GM23248 (cell line): ENCODE data around the gene FHOD3. TPM values are rescaled to one million over a fixed set of nuclear protein-coding genes. Genes with fewer than 3 reads are reported as not detected.

ENCODE experiments used
- DNase-seq: peaks from one replicate; pipeline ENCODE4 v3.0.0-alpha.2; 2015
- H2AFZ ChIP-seq: fragments of 200-600 bp; sonication (generic); 2 replicates; pipeline ENCODE4 v1.6.1; 2016; ENCODE audit warnings: antibody characterized with exemption
- H3F3A ChIP-seq: fragments of 200-600 bp; sonication (generic); 2 replicates; pipeline ENCODE4 v1.6.1; 2016; ENCODE audit warnings: mild to moderate bottlenecking, antibody characterized with exemption, mixed run types; ENCODE audit not compliant: insufficient read depth
- H3K27ac ChIP-seq: fragments of 200-600 bp; sonication (generic); 2 replicates; pipeline ENCODE4 v1.5.1; 2016; ENCODE audit warnings: mild to moderate bottlenecking
- H3K27me3 ChIP-seq: fragments of 200-600 bp; sonication (generic); replicated peaks from 2 replicates; pipeline ENCODE4 v1.6.1; 2016; ENCODE audit warnings: mild to moderate bottlenecking; ENCODE audit not compliant: insufficient read depth
- H3K36me3 ChIP-seq: fragments of 200-600 bp; sonication (generic); 2 replicates; pipeline ENCODE4 v1.6.1; 2016; ENCODE audit warnings: low read depth, mild to moderate bottlenecking
- H3K4me1 ChIP-seq: fragments of 200-600 bp; sonication (generic); 2 replicates; pipeline ENCODE4 v1.6.1; 2016; ENCODE audit warnings: mild to moderate bottlenecking; ENCODE audit not compliant: insufficient read depth
- H3K4me2 ChIP-seq: fragments of 200-600 bp; sonication (generic); one replicate; pipeline ENCODE4 v1.6.1; 2016; ENCODE audit warnings: mild to moderate bottlenecking; ENCODE audit not compliant: unreplicated experiment
- H3K4me3 ChIP-seq: fragments of 200-600 bp; sonication (generic); 2 replicates; pipeline ENCODE4 v1.5.1; 2016; ENCODE audit warnings: mild to moderate bottlenecking
- H3K79me2 ChIP-seq: fragments of 200-600 bp; sonication (generic); 2 replicates; pipeline ENCODE4 v1.6.1; 2016; ENCODE audit warnings: mild to moderate bottlenecking; ENCODE audit not compliant: insufficient read depth
- H3K9ac ChIP-seq: fragments of 200-600 bp; sonication (generic); 2 replicates; pipeline ENCODE4 v1.6.1; 2016; ENCODE audit warnings: mild to moderate bottlenecking
- H3K9me2 ChIP-seq: fragments of 200-600 bp; sonication (generic); 2 replicates; pipeline ENCODE4 v1.6.1; 2016; ENCODE audit warnings: mixed run types, mild to moderate bottlenecking, moderate library complexity; ENCODE audit not compliant: insufficient read depth
- H3K9me3 ChIP-seq: fragments of 200-600 bp; sonication (generic); one replicate; pipeline ENCODE4 v1.6.1; 2017; ENCODE audit warnings: low read depth
- H4K20me1 ChIP-seq: fragments of 200-600 bp; sonication (generic); 2 replicates; pipeline ENCODE4 v1.6.0; 2016; ENCODE audit not compliant: insufficient read depth
- EZH2 ChIP-seq: fragments of 200-600 bp; sonication (generic); IDR thresholded peaks from 2 replicates; pipeline ENCODE4 v1.6.1; 2018; ENCODE audit warnings: antibody characterized with exemption, mild to moderate bottlenecking; ENCODE audit not compliant: insufficient read depth, poor library complexity, severe bottlenecking
- EZH2phosphoT487 ChIP-seq: fragments of 200-600 bp; sonication (generic); IDR thresholded peaks from 2 replicates; pipeline ENCODE4 v1.6.1; 2018; ENCODE audit warnings: antibody characterized with exemption, moderate library complexity, mild to moderate bottlenecking, low read depth; ENCODE audit not compliant: insufficient read depth
- WGBS, 2 experiments: methylation state at CpG; one replicate each; pipeline ENCODE4 v1.1.6; 2015 to 2017; ENCODE audit warnings: low lambda C conversion rate in 2 of 2, low coverage in 1 of 2; ENCODE audit errors: missing lambda C conversion rate in 2 of 2; 5-methylcytosine and 5-hydroxymethylcytosine counted together
- in situ Hi-C: fragments of 300-500 bp; cut with MboI; formaldehyde crosslinking; loops from 2 replicates; pipeline ENCODE4 v1.15.0; 2020
- polyA plus RNA-seq: library from polyadenylated mRNA; unstranded; fragments of >200 nt; fragmentation: Nextera tagmentation; extraction: Ambion mirVana; gene quantifications from 2 replicates; pipeline ENCODE4 v1.2.1, GENCODE V29; 2016
- total RNA-seq: library from RNA; depleted of rRNA; stranded (reverse); fragments of >200 nt; shearing (Covaris generic); gene quantifications from 2 replicates; pipeline ENCODE4 v1.2.3, GENCODE V29; 2014

The FHOD3 gene
- total and polyA plus RNA-seq, 2 experiments from 2014 or later, result 1.6 to 10.1 TPM

- TF ChIP-seq EZH2phosphoT487 (no peak), EZH2 (no peak)
- H4K20me1 ChIP-seq, result no peaks in the 10 kb centered on the region
- 95 to 98% methylated on average over 6 of the region's 6 CpGs for WGBS, 2 experiments
These were observed 217.3 kb downstream of the FHOD3 start for GRCh38 chr18:36514778-36515177.

GRCh38 chr18:36516258-36516657 is 218.7 kb downstream of the FHOD3 start:
- no peaks in the 10 kb centered on the region for H4K20me1 ChIP-seq
- H3K4me1 ChIP-seq, result peaks cover 17% of the 10 kb centered on the region
- H3K9me3 ChIP-seq, result no peaks in the 10 kb centered on the region
- H3K4me3 ChIP-seq, result no peak overlapping the region
- no peaks in the 10 kb centered on the region for H3F3A ChIP-seq
- H3K36me3 ChIP-seq, result no peaks in the 10 kb centered on the region
- H3K9me2 ChIP-seq, result no peaks in the 10 kb centered on the region
- H3K9ac ChIP-seq, result no peak overlapping the region
- H3K4me2 ChIP-seq, result no peak overlapping the region
- no peak for DNase-seq
- in situ Hi-C loops, result no loop called here
- no peaks in the 10 kb centered on the region for H3K27me3 ChIP-seq
- H3K79me2 ChIP-seq, result no peaks in the 10 kb centered on the region
- H3K27ac ChIP-seq, result no peak overlapping the region
- TF ChIP-seq EZH2phosphoT487 (no peak), EZH2 (no peak)
- no peak overlapping the region for H2AFZ ChIP-seq
- 96 to 99% methylated on average over 8 of the region's 8 CpGs for WGBS, 2 experiments

More at GRCh38 chr18:36514778-36515177, 217.3 kb downstream of the FHOD3 start:
- Histone ChIP-seq H3K27me3 (no peaks in the 10 kb centered on the region), H2AFZ (no peak overlapping the region), H3K9me3 (no peaks in the 10 kb centered on the region), H3K4me2 (no peak overlapping the region), H3K27ac (no peak overlapping the region), H3K9ac (no peak overlapping the region), H3K4me3 (no peak overlapping the region), H3K36me3 (no peaks in the 10 kb centered on the region), H3K79me2 (no peaks in the 10 kb centered on the region), H3K4me1 (peaks cover 17% of the 10 kb centered on the region), H3K9me2 (no peaks in the 10 kb centered on the region), H3F3A (no peaks in the 10 kb centered on the region)
- in situ Hi-C loops, result no loop called here
- no peak for DNase-seq

- Histone ChIP-seq H4K20me1 (no peaks in the 10 kb centered on the region), H3K4me1 (peaks cover 13% of the 10 kb centered on the region), H3K4me3 (no peak overlapping the region), H3K9ac (no peak overlapping the region), H3K79me2 (no peaks in the 10 kb centered on the region), H3K9me2 (no peaks in the 10 kb centered on the region), H3K9me3 (no peaks in the 10 kb centered on the region), H3K36me3 (no peaks in the 10 kb centered on the region), H3K27me3 (no peaks in the 10 kb centered on the region), H3F3A (no peaks in the 10 kb centered on the region), H3K27ac (no peak overlapping the region), H3K4me2 (no peak overlapping the region), H2AFZ (no peak overlapping the region)
- WGBS, 2 experiments, result 92 to 97% methylated on average over 2 of the region's 2 CpGs
- TF ChIP-seq EZH2phosphoT487 (no peak), EZH2 (no peak)
- in situ Hi-C loops, result no loop called here
- no peak for DNase-seq
These were observed 219.2 kb downstream of the FHOD3 start for GRCh38 chr18:36516726-36517125.

DNA sequence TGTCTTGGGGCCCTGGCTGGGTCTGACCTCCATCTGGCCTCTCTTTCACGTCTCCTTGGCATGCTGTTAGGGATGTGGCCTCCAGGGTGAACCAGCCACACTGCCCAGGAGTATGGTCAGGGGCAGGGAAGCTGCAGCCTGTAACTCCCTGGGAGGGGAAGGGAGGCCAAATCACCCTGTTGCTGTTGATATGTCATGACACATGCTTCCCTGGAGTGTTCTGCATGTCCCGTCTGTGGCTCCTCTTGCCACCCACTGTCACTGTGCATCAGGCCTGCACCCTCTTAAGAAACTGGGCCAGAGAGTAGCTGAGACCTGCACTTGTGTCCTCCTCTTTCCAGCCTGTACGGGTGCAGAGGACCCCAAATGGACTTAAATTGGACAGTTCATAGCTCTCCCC is 221.3 kb downstream of the FHOD3 start:
- Histone ChIP-seq H3K4me2 (no peak overlapping the region), H3K9me3 (no peaks in the 10 kb centered on the region), H3K9me2 (no peaks in the 10 kb centered on the region), H3K4me3 (no peak overlapping the region), H3K79me2 (no peaks in the 10 kb centered on the region), H3K36me3 (no peaks in the 10 kb centered on the region), H3K9ac (no peak overlapping the region), H3F3A (no peaks in the 10 kb centered on the region), H2AFZ (no peak overlapping the region), H3K27ac (no peak overlapping the region), H3K27me3 (no peaks in the 10 kb centered on the region), H4K20me1 (no peaks in the 10 kb centered on the region), H3K4me1 (peaks cover 8% of the 10 kb centered on the region)
- 76 to 84% methylated on average over 3 of the region's 3 CpGs for WGBS, 2 experiments
- no peak for DNase-seq
- in situ Hi-C loops, result no loop called here
- TF ChIP-seq EZH2 (no peak), EZH2phosphoT487 (no peak)

- Histone ChIP-seq H3K9me3 (no peaks in the 10 kb centered on the region), H3K36me3 (no peaks in the 10 kb centered on the region), H3F3A (no peaks in the 10 kb centered on the region), H3K79me2 (no peaks in the 10 kb centered on the region), H3K27ac (no peak overlapping the region), H3K9me2 (no peaks in the 10 kb centered on the region), H2AFZ (no peak overlapping the region), H3K4me1 (peaks cover 8% of the 10 kb centered on the region), H3K27me3 (no peaks in the 10 kb centered on the region), H3K4me2 (no peak overlapping the region), H4K20me1 (no peaks in the 10 kb centered on the region), H3K9ac (no peak overlapping the region), H3K4me3 (no peak overlapping the region)
- WGBS, 2 experiments, result 64 to 92% methylated on average over 3 of the region's 3 CpGs
- in situ Hi-C loops, result no loop called here
- TF ChIP-seq EZH2phosphoT487, result no peak
- no peak for TF ChIP-seq EZH2
- peak; percentile 45 for DNase-seq
These were observed 221.8 kb downstream of the FHOD3 start for GRCh38 chr18:36519358-36519757.
